ENCODE measurements around the gene LRRK2.
A peak's percentile ranks its signal among the peaks of the same experiment; 100 is the strongest.
"Not testable (repeated sequence)": the region's sequence is repeated elsewhere in the genome, so short reads cannot be mapped to it uniquely, and the experiment has no call there.

The LRRK2 gene

GRCh38 chr12:40248585-40249297 is 23.9 kb downstream of the LRRK2 start:
- DNase-seq: no peak

- DNase-seq: not testable (repeated sequence)
These were observed 25.9 kb downstream of the LRRK2 start for GRCh38 chr12:40250652-40251051.

- no peak for DNase-seq
These were observed 29.1 kb downstream of the LRRK2 start for GRCh38 chr12:40253936-40254335.

- no peak for DNase-seq
These were observed 29.8 kb downstream of the LRRK2 start for GRCh38 chr12:40254455-40255085.

- no peak for DNase-seq
These were observed 33.6 kb downstream of the LRRK2 start for GRCh38 chr12:40258371-40258770.

- DNase-seq: peak; percentile 1 to 48 (median 41)
These were observed 37.1 kb downstream of the LRRK2 start for GRCh38 chr12:40261937-40262336.

GRCh38 chr12:40262657-40263056 is 37.9 kb downstream of the LRRK2 start:
- no peak for DNase-seq

GRCh38 chr12:40263616-40264409 is 39.0 kb downstream of the LRRK2 start:
- DNase-seq: peak; percentile 13 to 21 (median 14)

GRCh38 chr12:40271981-40272664 is 47.3 kb downstream of the LRRK2 start:
- no peak for DNase-seq

GRCh38 chr12:40281791-40282364 is 57.1 kb downstream of the LRRK2 start:
- no peak for DNase-seq

- DNase-seq: no peak
These were observed 61.8 kb downstream of the LRRK2 start for GRCh38 chr12:40286583-40286982.

GRCh38 chr12:40287369-40287975 is 62.7 kb downstream of the LRRK2 start:
- no peak for DNase-seq

GRCh38 chr12:40292788-40293429 is 68.1 kb downstream of the LRRK2 start:
- DNase-seq: no peak

GRCh38 chr12:40298341-40298740 is 73.5 kb downstream of the LRRK2 start:
- no peak for DNase-seq

- DNase-seq: peak; percentile 23 to 37 (median 24)
These were observed 75.7 kb downstream of the LRRK2 start for GRCh38 chr12:40300490-40300889.

GRCh38 chr12:40309001-40309400 is 84.2 kb downstream of the LRRK2 start:
- DNase-seq: no peak

- DNase-seq: no peak
These were observed 85.4 kb downstream of the LRRK2 start for GRCh38 chr12:40310211-40310610.

- no peak for DNase-seq
These were observed 87.4 kb downstream of the LRRK2 start for GRCh38 chr12:40312196-40312595.

- peak; percentile 39 to 62 (median 55) for DNase-seq
These were observed 88.3 kb downstream of the LRRK2 start for GRCh38 chr12:40312982-40313576.

- peak in 1 of 3 donors; percentile 32 for DNase-seq
These were observed 89.1 kb downstream of the LRRK2 start for GRCh38 chr12:40313928-40314327.

- DNase-seq: no peak
These were observed 90.1 kb downstream of the LRRK2 start for GRCh38 chr12:40314927-40315326.
